ENCODE measurements around the gene VTA1.

- no peak for TF ChIP-seq TAF1 (IDR thresholded peaks at IDR 0.05; ENCODE audit: borderline replicate concordance, low read depth, low read length)
- TF ChIP-seq POLR2A (IDR thresholded peaks at IDR 0.05; ENCODE audit: low read depth, low read length) = no peak
- TF ChIP-seq POLR2AphosphoS5 (IDR thresholded peaks at IDR 0.05; ENCODE audit: low read depth, low read length) = no peak
Observed at GRCh38 chr6:142171351-142171750, 24.3 kb downstream of the VTA1 start.
